Lower leg skin (tissue), 4 donors: ENCODE data around the gene MXRA7. TPM values are rescaled to one million over a fixed set of nuclear protein-coding genes. Genes with fewer than 3 reads are reported as not detected.

Experiments
- DNase-seq, 2 donors: peaks; one replicate each; pipeline ENCODE4 v3.0.0-alpha.2; 2019; ENCODE audit warnings: low spot score in 2 of 2
- H3K4me3 ChIP-seq: fragments of 200-600 bp; sonication (generic); 2 replicates; pipeline ENCODE4 v1.5.1; 2017; ENCODE audit warnings: mild to moderate bottlenecking, low read depth; ENCODE audit not compliant: poor library complexity, severe bottlenecking
- CTCF ChIP-seq, 3 donors: fragments of 450-650 bp; IDR thresholded peaks; one replicate each; pipeline ENCODE4 v1.5.1; 2016; ENCODE audit warnings: antibody characterized with exemption in 3 of 3, mild to moderate bottlenecking in 3 of 3, moderate library complexity in 2 of 3
- POLR2A ChIP-seq, 2 donors: fragments of 450-650 bp; IDR thresholded peaks; one replicate each; pipeline ENCODE4 v1.6.1; 2016 to 2017; ENCODE audit warnings: antibody characterized with exemption in 2 of 2, mild to moderate bottlenecking in 1 of 2, moderate library complexity in 1 of 2
- WGBS, 2 donors: methylation state at CpG; one replicate each; pipeline ENCODE4 v1.1.5; 2018; 5-methylcytosine and 5-hydroxymethylcytosine counted together
- intact Hi-C: fragments of 100-400 bp; cut with DNase I; formaldehyde crosslinking; loops from one replicate; pipeline ENCODE4 v1.15.0; 2023; ENCODE audit warnings: low total_unique reads
- total RNA-seq, 4 donors: library from RNA; depleted of rRNA; stranded (reverse); fragments of >200 nt; gene quantifications; one replicate each; pipeline ENCODE4 v1.1.0, GENCODE V29; 2016

MXRA7 gene
- total RNA-seq: 10 to 100 TPM; 31.6 to 97.4 (median 47.1) TPM

GRCh38 chr17:76710863-76711611 lies at the start of gene MXRA7:
TSS of gene MXRA7 (minus strand) at chr17:76710965. CDS start at chr17:76710946, 19 bp downstream.
- peak within 1 kb of the TSS; percentile 61 for H3K4me3 ChIP-seq
- peak in 1 of 2 donors; percentile 93 for DNase-seq
- 7 to 12% methylated on average over 13 to 14 of the region's 56 CpGs for WGBS, 2 donors
- intact Hi-C loops: no loop called here
- TF ChIP-seq CTCF (IDR thresholded peaks at IDR 0.05): no peak
- TF ChIP-seq POLR2A (IDR thresholded peaks at IDR 0.05): no peak

- intact Hi-C loops: no loop called here
- TF ChIP-seq POLR2A (IDR thresholded peaks at IDR 0.05): no peak
- no peak for TF ChIP-seq CTCF (IDR thresholded peaks at IDR 0.05)
- DNase-seq: no peak
- 98 to 99% methylated on average over 3 of the region's 3 CpGs for WGBS, 2 donors
- no peak overlapping the region for H3K4me3 ChIP-seq
Measured at GRCh38 chr17:76758570-76758969, 47.8 kb upstream of the MXRA7 start.

GRCh38 chr17:76757256-76757655 lies 46.5 kb upstream of the MXRA7 start:
- H3K4me3 ChIP-seq: no peak overlapping the region
- TF ChIP-seq POLR2A (IDR thresholded peaks at IDR 0.05): no peak
- no peak for TF ChIP-seq CTCF (IDR thresholded peaks at IDR 0.05)
- intact Hi-C loops: no loop called here
- WGBS, 2 donors: 88 to 92% methylated on average over 5 of the region's 5 CpGs
- DNase-seq: no peak

- DNase-seq: no peak
- TF ChIP-seq CTCF (IDR thresholded peaks at IDR 0.05): no peak
- TF ChIP-seq POLR2A (IDR thresholded peaks at IDR 0.05): no peak
- WGBS, 2 donors: 85 to 91% methylated on average over 2 of the region's 2 CpGs
- H3K4me3 ChIP-seq: no peak overlapping the region
- intact Hi-C loops: no loop called here
Measured at GRCh38 chr17:76755285-76755684, 44.5 kb upstream of the MXRA7 start.

GRCh38 chr17:76753061-76753961 lies 42.5 kb upstream of the MXRA7 start:
- 50 to 59% methylated on average over 12 of the region's 12 CpGs for WGBS, 2 donors
- intact Hi-C loops: no loop called here
- TF ChIP-seq CTCF (IDR thresholded peaks at IDR 0.05): no peak
- TF ChIP-seq POLR2A (IDR thresholded peaks at IDR 0.05): no peak
- no peak overlapping the region for H3K4me3 ChIP-seq
- no peak for DNase-seq
